A673 (cell line): ENCODE measurements around the gene MED12L.

Source experiments
- EZH2 ChIP-seq: fragments of 200-600 bp; sonication (generic); IDR thresholded peaks from 2 replicates; pipeline ENCODE4 v1.6.1; 2017; ENCODE audit warnings: borderline replicate concordance, low read depth, mild to moderate bottlenecking, mixed read lengths, antibody characterized with exemption, low read length; ENCODE audit not compliant: poor library complexity, severe bottlenecking
- TF ChIP-seq, protein P1 (sequence below): fragments of 300-800, 200-600 bp; sonication (generic); conservative IDR thresholded peaks from 2 replicates; pipeline ENCODE4 v1.5.1; 2017; ENCODE audit warnings: low read depth, mild to moderate bottlenecking, antibody characterized with exemption, low read length, moderate library complexity, mixed read lengths

DNA sequence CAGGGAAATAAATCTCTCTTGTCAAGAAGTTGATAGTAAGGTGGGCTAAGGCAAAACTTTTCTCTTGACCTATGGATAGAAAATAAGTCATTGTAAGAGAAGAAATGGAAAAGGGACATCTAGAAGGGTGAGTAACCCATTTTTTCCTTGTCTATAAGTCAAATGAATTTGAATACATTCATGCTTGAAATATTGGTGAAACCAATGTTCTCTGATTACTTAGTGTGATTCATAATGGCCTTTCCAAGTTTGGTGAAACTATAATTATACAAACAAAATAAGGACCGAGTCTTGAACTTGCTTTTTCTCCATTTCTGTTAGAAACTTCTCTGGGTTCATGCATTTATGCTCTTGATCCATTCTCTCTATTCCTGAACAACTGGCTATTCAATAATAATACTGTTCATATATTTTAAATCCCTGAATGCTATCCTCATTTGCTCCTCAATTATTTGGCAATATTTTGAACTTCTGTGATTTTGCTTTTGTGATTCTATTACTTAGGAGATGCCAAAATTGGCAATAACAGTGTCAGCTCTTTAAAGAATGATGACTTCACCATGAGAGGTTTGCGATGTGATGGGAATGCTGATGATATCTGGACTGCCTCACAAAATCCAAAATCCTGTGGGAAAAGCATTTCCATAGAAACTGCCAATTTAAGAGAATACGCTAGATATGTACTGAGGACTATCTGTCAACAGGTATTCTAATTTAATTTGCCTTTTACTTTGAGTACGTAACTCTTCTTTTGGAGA lies 286.8 kb downstream of the MED12L start:
- TF ChIP-seq EZH2 = no peak
- TF ChIP-seq, protein P1, sequence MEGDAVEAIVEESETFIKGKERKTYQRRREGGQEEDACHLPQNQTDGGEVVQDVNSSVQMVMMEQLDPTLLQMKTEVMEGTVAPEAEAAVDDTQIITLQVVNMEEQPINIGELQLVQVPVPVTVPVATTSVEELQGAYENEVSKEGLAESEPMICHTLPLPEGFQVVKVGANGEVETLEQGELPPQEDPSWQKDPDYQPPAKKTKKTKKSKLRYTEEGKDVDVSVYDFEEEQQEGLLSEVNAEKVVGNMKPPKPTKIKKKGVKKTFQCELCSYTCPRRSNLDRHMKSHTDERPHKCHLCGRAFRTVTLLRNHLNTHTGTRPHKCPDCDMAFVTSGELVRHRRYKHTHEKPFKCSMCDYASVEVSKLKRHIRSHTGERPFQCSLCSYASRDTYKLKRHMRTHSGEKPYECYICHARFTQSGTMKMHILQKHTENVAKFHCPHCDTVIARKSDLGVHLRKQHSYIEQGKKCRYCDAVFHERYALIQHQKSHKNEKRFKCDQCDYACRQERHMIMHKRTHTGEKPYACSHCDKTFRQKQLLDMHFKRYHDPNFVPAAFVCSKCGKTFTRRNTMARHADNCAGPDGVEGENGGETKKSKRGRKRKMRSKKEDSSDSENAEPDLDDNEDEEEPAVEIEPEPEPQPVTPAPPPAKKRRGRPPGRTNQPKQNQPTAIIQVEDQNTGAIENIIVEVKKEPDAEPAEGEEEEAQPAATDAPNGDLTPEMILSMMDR = no peak
